Activated T-cell treated with anti-CD3 and anti-CD28 coated beads, Interleukin-2, amount 50 U/mL, for 1 hour (primary cell): ENCODE measurements around the gene PKD1.

Source experiments
- DNase-seq: peaks from one replicate; pipeline ENCODE4 v3.0.0-alpha.2; 2020

The PKD1 gene

GRCh38 chr16:2085669-2086068 lies 50.0 kb downstream of the PKD1 start:
- DNase-seq = no peak

DNA sequence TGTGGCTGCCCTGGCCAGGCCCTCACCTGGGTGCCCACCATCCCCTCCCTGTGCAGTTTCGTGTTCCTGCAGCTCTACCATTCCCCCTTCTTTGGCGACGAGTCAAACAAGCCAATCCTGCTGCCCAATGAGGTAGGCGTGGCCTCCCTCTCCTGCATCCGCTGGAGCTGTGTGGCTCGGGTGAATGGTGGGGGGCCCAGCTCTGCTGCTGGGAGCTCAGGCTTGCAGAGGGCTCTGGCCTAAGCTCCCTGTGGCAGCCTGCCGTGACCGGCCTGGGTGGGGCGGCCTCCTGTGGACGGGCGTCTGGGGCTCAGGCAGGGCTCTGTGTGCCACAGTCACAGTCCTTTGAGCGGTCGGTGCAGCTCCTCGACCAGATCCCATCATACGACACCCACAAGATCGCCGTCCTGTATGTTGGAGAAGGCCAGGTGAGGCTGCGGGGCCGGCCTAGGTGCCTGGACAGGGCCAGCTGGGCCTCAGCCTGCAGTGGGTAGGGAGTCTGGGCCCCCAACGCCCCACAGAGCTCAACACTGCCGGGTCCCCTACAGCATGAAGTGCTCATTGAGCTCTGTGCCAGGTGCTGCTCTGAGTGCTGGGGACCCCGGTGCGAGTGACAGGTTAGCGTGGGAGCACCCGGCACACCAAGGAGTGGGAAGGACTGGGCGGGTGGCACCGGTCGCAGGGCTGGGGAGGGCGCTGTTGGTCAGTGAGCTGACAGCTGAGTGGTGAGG lies 50.6 kb downstream of the PKD1 start:
- DNase-seq = no peak

- DNase-seq = no peak
These were observed 51.6 kb downstream of the PKD1 start for GRCh38 chr16:2083876-2084780.

DNA sequence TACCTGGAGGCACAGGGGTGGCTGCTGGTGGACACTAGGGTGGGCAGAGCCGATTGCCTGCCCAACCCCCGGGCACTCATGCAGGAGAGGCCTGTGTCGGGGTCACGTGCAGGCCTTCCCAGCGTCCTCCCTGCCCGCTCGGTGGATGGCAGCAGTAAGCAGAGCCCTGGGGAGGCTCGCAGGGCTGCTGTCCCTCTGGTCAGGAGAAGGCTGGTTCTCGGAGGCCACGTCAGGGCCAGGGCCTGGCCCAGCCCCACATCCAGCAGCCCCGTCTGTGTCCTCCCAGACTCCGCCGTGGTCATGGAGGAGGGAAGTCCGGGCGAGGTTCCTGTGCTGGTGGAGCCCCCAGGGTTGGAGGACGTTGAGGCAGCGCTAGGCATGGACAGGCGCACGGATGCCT lies 52.3 kb downstream of the PKD1 start:
- no peak for DNase-seq

DNA sequence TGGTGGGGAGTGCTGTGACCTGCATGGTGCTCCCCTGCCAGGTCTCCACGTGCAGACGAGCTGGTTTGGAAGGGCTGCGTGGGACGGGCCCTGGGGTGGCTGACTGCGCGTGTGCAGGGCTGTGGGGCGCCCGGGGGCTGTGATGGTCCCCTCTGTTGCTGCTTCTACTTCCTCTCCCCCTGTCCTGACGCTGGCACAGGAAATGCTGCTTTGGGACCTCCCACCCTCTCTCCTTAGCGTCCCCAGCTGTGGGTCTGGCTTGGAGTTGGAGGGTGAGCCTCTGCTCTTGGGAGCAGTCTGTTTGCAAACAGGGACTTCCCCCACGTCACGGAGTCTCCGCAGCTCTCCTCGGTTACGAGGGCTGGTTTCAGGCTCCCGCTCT lies 52.7 kb downstream of the PKD1 start:
- DNase-seq = no peak

GRCh38 chr16:2082171-2082982 lies 53.3 kb downstream of the PKD1 start:
- DNase-seq = no peak

DNA sequence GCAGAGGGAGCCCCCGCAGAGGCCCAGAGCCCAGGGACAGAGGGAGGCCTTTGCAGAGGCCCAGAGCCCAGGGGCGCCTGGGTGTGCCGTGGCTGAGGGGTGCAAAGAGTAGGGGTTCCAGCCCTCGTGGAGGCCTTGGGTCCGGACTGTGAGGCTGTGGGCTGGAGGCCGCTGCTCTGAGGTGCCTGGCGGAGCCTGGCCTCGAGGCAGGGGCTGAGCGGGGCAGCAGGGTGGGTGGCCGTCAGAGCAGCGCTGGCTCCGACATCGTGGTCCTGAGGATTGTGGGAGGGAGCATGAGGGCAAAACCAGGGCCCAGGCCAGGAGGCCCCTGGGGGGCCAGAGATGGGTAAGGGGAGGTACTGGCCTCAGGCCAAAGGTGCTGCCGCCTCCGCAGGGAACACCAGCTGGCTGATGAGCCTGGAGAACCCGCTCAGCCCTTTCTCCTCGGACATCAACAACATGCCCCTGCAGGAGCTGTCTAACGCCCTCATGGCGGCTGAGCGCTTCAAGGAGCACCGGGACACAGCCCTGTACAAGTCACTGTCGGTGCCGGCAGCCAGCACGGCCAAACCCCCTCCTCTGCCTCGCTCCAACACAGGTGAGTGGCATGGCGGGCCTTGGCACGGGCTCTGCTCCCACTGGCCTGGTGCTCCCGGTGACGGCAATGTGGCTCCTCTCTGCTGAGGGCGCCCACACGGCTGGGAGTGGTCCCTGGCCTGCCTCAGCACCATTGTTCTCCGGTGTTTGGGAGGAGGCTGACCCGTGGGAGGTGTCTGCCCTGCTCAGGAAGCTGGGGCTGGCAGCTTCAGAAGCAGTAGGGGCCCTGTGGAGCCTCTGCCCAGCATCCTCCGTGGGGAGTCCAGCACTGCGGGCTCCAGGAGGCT lies 54.3 kb downstream of the PKD1 start:
- no peak for DNase-seq

- DNase-seq = no peak
These were observed 55.7 kb downstream of the PKD1 start for GRCh38 chr16:2079991-2080390.

DNA sequence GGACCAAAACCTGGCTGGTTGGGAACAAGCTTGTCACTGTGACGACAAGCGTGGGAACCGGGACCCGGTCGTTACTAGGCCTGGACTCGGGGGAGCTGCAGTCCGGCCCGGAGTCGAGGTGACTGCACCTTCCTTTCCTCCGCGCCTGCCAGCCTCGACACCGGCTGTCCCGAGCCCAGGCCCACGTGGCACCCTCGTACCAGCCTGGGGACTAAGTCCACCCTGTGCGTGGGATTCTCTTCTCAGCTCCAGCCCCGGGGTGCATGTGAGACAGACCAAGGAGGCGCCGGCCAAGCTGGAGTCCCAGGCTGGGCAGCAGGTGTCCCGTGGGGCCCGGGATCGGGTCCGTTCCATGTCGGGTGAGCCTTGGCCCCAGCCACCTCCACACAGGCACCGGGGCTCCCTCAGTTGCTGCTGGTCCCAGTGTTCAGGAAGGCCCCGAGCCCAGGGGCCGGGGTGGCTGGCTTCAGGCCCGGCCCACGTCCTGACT lies 56.3 kb downstream of the PKD1 start:
- no peak for DNase-seq

GRCh38 chr16:2078691-2079090 lies 57.0 kb downstream of the PKD1 start:
- no peak for DNase-seq

DNA sequence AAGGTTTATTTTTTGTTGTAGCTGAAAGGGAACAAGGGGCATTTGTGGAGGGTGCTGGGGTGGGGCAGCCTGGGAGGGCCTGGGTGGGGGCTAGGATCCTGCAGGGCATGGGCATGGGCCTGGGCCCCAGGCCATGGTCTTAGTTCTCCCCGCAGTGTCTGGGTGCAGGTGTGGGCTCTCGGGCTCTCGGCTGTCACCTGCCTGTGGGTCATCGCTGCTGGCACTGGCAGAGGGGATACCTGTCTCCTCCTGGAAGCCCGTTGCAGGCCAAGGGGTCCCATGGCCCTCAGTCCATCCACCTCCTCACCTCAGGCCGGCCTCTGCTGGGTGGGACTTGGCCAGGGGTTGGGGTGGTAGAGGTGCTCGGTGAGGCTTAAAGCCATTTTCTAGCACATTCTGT lies 57.6 kb downstream of the PKD1 start:
- no peak for DNase-seq

GRCh38 chr16:2077696-2078095 lies 58.0 kb downstream of the PKD1 start:
- no peak for DNase-seq

- no peak for DNase-seq
These were observed 58.7 kb downstream of the PKD1 start for GRCh38 chr16:2077016-2077415.

DNA sequence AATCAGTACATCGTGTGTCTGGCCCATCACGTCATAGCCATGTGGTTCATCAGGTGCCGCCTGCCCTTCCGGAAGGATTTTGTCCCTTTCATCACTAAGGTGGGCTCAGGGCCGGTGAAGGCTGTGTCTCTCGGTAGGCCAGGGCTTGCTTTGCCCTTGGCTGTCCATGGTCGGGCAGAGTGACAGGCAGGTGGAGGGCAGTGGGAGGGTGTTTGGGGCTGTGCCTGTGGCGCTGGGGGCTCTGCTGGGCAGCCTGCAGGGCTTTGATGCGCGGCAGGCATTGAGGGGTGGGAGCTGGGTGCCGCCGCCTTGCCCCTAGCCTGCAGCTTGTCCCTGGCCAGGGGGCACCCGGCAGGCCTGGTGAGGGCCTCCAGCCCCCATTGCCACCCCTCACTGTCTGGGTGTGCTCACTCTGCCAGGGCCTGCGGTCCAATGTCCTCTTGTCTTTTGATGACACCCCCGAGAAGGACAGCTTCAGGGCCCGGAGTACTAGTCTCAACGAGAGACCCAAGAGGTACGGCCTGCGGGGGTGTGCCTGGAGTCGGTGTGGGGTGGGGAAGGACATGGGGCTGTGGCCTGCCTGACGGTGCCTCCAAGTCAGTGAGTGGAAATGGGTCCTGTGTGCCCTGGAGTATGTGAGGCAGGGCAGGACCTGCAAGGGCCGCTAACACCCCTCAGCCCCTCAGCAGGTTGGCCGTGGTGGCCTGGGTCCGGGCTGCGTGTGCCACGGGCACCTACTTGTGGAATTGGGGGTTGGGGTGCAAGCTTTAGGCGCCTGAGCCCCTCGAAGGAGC lies 59.4 kb downstream of the PKD1 start:
- DNase-seq = no peak

DNA sequence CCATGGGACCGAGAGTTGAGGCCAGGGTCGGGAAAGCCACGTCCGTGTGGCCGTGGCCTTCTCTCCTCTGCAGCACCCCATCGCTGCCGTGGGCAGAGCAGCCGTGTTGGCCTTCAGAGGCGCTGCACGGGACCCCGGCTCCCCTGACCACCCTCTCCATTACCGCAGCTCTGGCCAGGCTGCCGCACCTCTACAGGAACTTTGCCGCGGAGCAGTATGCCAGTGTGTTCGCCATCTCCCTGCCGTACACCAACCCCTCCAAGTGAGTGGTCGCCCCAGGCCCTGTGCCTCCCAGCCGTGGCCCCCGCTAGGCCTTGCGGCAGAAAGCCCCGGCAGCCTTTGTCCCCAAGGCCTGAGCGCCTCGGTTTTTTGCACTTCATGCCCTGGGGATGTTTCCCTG lies 60.1 kb downstream of the PKD1 start:
- no peak for DNase-seq

- DNase-seq = no peak
These were observed 61.6 kb downstream of the PKD1 start for GRCh38 chr16:2074071-2074470.

- DNase-seq = no peak
These were observed 62.8 kb downstream of the PKD1 start for GRCh38 chr16:2072926-2073325.

- DNase-seq = no peak
These were observed 64.1 kb downstream of the PKD1 start for GRCh38 chr16:2071454-2072202.

- DNase-seq = no peak
These were observed 64.9 kb downstream of the PKD1 start for GRCh38 chr16:2070576-2071453.

- no peak for DNase-seq
These were observed 69.6 kb downstream of the PKD1 start for GRCh38 chr16:2066139-2066538.
